SU-DHL-6 (cell line): Measurements from ENCODE around the gene SYNDIG1.

Source experiments
- EZH2phosphoT487 ChIP-seq: fragments of 200-600 bp; sonication (generic), shearing (Covaris generic); conservative IDR thresholded peaks from 2 replicates; pipeline ENCODE4 v1.6.1; 2018; ENCODE audit warnings: mild to moderate bottlenecking, antibody characterized with exemption, low read length, moderate library complexity, mixed read lengths
- TF ChIP-seq, protein P1 (sequence below): fragments of 200-600 bp; sonication (generic); IDR thresholded peaks from one replicate; pipeline ENCODE4 v1.5.1; 2017; ENCODE audit warnings: antibody characterized with exemption, mild to moderate bottlenecking, low read length, moderate library complexity; ENCODE audit not compliant: insufficient read depth, poor library complexity, severe bottlenecking

GRCh38 chr20:24633026-24633425, 163.6 kb downstream of the SYNDIG1 start:
- TF ChIP-seq, protein P1, sequence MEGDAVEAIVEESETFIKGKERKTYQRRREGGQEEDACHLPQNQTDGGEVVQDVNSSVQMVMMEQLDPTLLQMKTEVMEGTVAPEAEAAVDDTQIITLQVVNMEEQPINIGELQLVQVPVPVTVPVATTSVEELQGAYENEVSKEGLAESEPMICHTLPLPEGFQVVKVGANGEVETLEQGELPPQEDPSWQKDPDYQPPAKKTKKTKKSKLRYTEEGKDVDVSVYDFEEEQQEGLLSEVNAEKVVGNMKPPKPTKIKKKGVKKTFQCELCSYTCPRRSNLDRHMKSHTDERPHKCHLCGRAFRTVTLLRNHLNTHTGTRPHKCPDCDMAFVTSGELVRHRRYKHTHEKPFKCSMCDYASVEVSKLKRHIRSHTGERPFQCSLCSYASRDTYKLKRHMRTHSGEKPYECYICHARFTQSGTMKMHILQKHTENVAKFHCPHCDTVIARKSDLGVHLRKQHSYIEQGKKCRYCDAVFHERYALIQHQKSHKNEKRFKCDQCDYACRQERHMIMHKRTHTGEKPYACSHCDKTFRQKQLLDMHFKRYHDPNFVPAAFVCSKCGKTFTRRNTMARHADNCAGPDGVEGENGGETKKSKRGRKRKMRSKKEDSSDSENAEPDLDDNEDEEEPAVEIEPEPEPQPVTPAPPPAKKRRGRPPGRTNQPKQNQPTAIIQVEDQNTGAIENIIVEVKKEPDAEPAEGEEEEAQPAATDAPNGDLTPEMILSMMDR: no peak
- no peak for TF ChIP-seq EZH2phosphoT487
